Measurements from ENCODE around the gene GINS2.

GINS2 gene

GRCh38 chr16:85627526-85628264 lies 61.1 kb downstream of the GINS2 start:
- TF ChIP-seq POLR2A (IDR thresholded peaks at IDR 0.05; ENCODE audit: low read length): no peak
- DNase-seq: no peak

- no peak for DNase-seq
- TF ChIP-seq POLR2A (IDR thresholded peaks at IDR 0.05; ENCODE audit: low read length): no peak
- no peak for TF ChIP-seq GATA1 (IDR thresholded peaks at IDR 0.05; ENCODE audit: low read depth, low read length)
These were observed 61.7 kb downstream of the GINS2 start for GRCh38 chr16:85627089-85627488.
